Activated B cell treated with CpG ODN at 0.5 μM for 24 hours (primary cell): ENCODE results near the gene ZNF718. TPM values are rescaled to one million over a fixed set of nuclear protein-coding genes. Genes with fewer than 3 reads are reported as not detected.
A peak's percentile ranks its signal among the peaks of the same experiment; 100 is the strongest.
"Not testable (repeated sequence)": the region's sequence is repeated elsewhere in the genome, so short reads cannot be mapped to it uniquely, and the experiment has no call there.

ENCODE experiments used
- ATAC-seq: fragments of 200-7000 bp; cut with Tn5 transposase; one replicate; pipeline ENCODE4 v1.10.0; 2021; ENCODE audit warnings: low read depth, mild to moderate bottlenecking, moderate library complexity
- CTCF ChIA-PET: fragments of 350-600 bp; sonication (Branson Sonifier 250); formaldehyde crosslinking; loops from one replicate; lab custom pipeline; 2021; ENCODE audit warnings: antibody characterized with exemption; lab: Charles Lee
- POLR2A ChIA-PET: fragments of 350-600 bp; sonication (Branson Sonifier 250); formaldehyde crosslinking; loops from one replicate; lab custom pipeline; 2021; ENCODE audit warnings: antibody characterized with exemption; lab: Charles Lee
- DNase-seq: peaks from one replicate; pipeline ENCODE4 v3.0.0; 2022
- H3K27ac Mint-ChIP-seq: one replicate; pipeline ENCODE4 v1.8.0; 2020; ENCODE audit warnings: mixed read lengths
- H3K27me3 Mint-ChIP-seq: one replicate; pipeline ENCODE4 v1.8.0; 2021; ENCODE audit warnings: mixed read lengths
- H3K36me3 Mint-ChIP-seq: one replicate; pipeline ENCODE4 v1.8.0; 2021; ENCODE audit warnings: low read depth, mixed read lengths
- H3K4me1 Mint-ChIP-seq: one replicate; pipeline ENCODE4 v1.8.0; 2021; ENCODE audit warnings: mixed read lengths
- H3K4me3 Mint-ChIP-seq: one replicate; pipeline ENCODE4 v1.8.0; 2020; ENCODE audit warnings: mild to moderate bottlenecking, mixed read lengths
- H3K9me3 Mint-ChIP-seq: one replicate; pipeline ENCODE4 v1.8.0; 2020; ENCODE audit warnings: mixed read lengths
- intact Hi-C: fragments of 100-400 bp; cut with micrococcal nuclease; formaldehyde crosslinking; loops from one replicate; pipeline ENCODE4 v1.15.1; 2024
- total RNA-seq: library from RNA; stranded (reverse); gene quantifications from 2 replicates; pipeline ENCODE4 v1.2.3, GENCODE V29; 2022
- TF ChIP-seq, protein P1 (sequence below): fragments of 200-600 bp; IDR thresholded peaks from one replicate; pipeline ENCODE4 v1.8.0; 2022; ENCODE audit warnings: antibody characterized with exemption, mild to moderate bottlenecking

The ZNF718 gene
- total RNA-seq, 1 donor from 2014 or later = 10.9 TPM

DNA sequence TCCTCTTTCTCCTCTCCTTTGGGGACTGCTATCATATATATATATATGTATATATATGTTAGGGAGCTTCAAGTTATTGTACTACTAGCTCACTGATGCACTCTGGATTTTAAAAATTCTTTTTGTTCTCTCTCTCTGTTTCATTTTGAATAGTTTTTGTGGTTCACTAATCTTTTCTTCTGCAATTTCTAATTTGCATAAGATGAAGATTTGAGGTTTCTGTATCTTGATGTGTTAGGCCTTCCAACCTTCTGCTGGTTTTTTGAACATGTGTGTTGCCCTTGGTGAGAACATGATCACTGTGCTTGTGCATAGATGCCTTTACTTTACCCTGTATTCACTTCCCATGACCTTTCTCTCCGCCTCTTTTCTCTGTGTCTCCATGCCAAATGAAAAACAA is 7.8 kb upstream of the ZNF718 start:
- POLR2A ChIA-PET = interaction anchor here (1.0 kb wide), 1 partner anchor 8 kb away, joined by 7 read pairs; the partner anchor contains the start of gene ZNF718

DNA sequence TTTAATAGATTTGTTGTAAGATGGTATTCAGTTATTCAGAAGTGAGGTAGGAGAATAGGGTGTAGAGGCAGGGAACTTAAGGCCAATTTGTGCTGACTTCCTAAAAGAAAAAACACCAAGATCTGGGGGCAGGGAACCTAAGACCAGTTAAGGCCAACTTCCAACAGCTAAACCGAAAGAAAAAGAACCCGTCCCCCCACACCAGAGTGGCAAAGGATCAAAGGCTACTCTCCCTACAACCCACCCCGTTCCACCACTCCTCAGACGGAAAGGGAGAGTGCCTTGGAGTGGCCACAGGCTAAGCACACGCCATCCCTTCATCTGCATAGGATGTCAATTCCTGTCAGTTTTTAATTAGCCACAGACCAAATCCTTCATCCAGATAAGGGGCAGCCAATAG is 3.7 kb upstream of the ZNF718 start:
- intact Hi-C loops = loop anchor here (5.0 kb wide), 3 partner anchors 122 to 1462 kb away; partner anchors contain the start of gene ZNF141
- TF ChIP-seq, protein P1, sequence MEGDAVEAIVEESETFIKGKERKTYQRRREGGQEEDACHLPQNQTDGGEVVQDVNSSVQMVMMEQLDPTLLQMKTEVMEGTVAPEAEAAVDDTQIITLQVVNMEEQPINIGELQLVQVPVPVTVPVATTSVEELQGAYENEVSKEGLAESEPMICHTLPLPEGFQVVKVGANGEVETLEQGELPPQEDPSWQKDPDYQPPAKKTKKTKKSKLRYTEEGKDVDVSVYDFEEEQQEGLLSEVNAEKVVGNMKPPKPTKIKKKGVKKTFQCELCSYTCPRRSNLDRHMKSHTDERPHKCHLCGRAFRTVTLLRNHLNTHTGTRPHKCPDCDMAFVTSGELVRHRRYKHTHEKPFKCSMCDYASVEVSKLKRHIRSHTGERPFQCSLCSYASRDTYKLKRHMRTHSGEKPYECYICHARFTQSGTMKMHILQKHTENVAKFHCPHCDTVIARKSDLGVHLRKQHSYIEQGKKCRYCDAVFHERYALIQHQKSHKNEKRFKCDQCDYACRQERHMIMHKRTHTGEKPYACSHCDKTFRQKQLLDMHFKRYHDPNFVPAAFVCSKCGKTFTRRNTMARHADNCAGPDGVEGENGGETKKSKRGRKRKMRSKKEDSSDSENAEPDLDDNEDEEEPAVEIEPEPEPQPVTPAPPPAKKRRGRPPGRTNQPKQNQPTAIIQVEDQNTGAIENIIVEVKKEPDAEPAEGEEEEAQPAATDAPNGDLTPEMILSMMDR = no peak
- ATAC-seq = no peak
- no peaks in the 10 kb centered on the region for H3K27me3 Mint-ChIP-seq
- H3K4me3 Mint-ChIP-seq = no peak overlapping the region
- CTCF ChIA-PET = no interaction called here
- peaks cover 27% of the 10 kb centered on the region for H3K9me3 Mint-ChIP-seq
- H3K27ac Mint-ChIP-seq = no peak overlapping the region
- H3K36me3 Mint-ChIP-seq = peaks cover 26% of the 10 kb centered on the region
- no peak for DNase-seq
- H3K4me1 Mint-ChIP-seq = peaks cover 33% of the 10 kb centered on the region
- POLR2A ChIA-PET = no interaction called here

More for the DNA sequence above, 7.8 kb upstream of the ZNF718 start:
- TF ChIP-seq, protein P1 = no peak
- Mint-ChIP-seq H3K4me1 (peaks cover 12% of the 10 kb centered on the region), H3K4me3 (no peak overlapping the region), H3K9me3 (peaks cover 27% of the 10 kb centered on the region), H3K36me3 (peaks cover 10% of the 10 kb centered on the region), H3K27ac (no peak overlapping the region), H3K27me3 (no peaks in the 10 kb centered on the region)
- peak; percentile 25 for ATAC-seq
- no peak for DNase-seq
- intact Hi-C loops = no loop called here
- CTCF ChIA-PET = no interaction called here

GRCh38 chr4:121408-122084 is 2.8 kb upstream of the ZNF718 start:
- Mint-ChIP-seq H3K27ac (no peak overlapping the region), H3K4me3 (peak overlapping the region; percentile 28), H3K4me1 (peaks cover 37% of the 10 kb centered on the region), H3K9me3 (peaks cover 23% of the 10 kb centered on the region), H3K27me3 (no peaks in the 10 kb centered on the region), H3K36me3 (peaks cover 31% of the 10 kb centered on the region)
- no peak for DNase-seq
- TF ChIP-seq, protein P1 = no peak
- ChIA-PET CTCF (no interaction called here), POLR2A (no interaction called here)
- no peak for ATAC-seq
- intact Hi-C loops = loop anchor here (5.0 kb wide), 3 partner anchors 121 to 1461 kb away; partner anchors contain the start of gene ZNF141

DNA sequence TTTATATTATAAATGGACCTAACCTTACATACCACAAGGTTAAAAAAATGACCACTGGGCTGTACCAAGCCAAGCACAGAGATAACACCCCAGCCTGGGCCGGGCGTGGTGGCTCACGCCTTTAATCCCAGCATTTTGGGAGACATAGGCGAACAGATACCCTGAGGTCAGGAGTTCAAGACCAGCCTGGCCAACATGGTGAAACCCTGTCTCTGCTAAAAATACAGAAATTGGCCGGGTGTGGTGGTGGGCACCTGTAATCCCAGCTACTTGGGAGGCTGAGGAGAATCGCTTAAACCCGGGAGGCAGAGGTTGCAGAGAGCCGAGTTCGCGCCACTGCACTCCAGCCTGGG is 403 bp upstream of the ZNF718 start:
- DNase-seq, ATAC-seq, H3K27me3 Mint-ChIP-seq: not testable (repeated sequence)
- H3K27ac Mint-ChIP-seq = peak overlapping the region; percentile 99
- intact Hi-C loops = loop anchor here (5.0 kb wide), 3 partner anchors 118 to 1458 kb away; partner anchors contain the start of gene ZNF141
- CTCF ChIA-PET = interaction anchor here (2.6 kb wide), 1 partner anchor 118 kb away, joined by 7 read pairs; no protein-coding TSS in a partner anchor
- H3K4me3 Mint-ChIP-seq = peak overlapping the region; percentile 100
- peaks cover 19% of the 10 kb centered on the region for H3K9me3 Mint-ChIP-seq
- H3K36me3 Mint-ChIP-seq = peaks cover 32% of the 10 kb centered on the region
- H3K4me1 Mint-ChIP-seq = peaks cover 32% of the 10 kb centered on the region
- POLR2A ChIA-PET = interaction anchor here (0.6 to 1.8 kb wide), 11 partner anchors 8 to 550 kb away, joined by 3 to 12 read pairs (median 5); partner anchors contain the start of genes ATP5ME, MYL5, ZNF141 and ZNF595

DNA sequence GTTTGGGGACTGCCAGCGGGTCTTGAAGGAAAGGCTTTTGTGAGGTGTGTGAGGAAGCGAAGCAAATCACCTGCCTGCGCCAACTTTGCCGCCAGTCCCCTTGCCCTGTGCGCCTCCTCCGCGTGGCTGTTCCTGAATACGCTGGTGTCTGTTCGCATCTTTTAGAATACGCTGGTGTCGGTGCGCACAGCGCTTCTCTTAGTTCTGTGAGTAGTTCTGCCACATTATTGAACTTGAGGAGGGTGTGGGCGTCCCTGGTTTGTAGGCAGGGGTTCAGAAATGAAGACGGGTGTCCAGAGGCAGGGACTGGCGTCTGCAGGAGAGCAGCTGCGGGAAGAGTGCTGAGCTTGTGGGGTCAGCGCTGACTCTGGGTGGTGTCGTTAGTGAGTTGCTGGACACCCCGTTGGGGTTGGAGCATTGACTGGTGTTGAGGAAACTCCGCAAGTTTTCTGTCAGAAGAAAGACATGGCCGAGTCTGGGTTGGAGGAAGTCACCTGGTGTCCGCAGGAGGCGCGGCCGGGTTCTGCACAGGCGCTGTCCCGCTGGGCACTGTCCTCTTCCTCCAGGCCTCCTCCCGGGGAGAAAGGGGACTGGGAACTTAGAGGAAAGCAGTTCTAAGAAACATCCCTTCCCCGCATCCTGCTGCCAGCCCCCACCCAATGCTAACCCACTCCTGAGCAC is 930 bp downstream of the ZNF718 start:
- Mint-ChIP-seq H3K9me3 (peaks cover 16% of the 10 kb centered on the region), H3K4me3 (peak overlapping the region; percentile 100)

More for the DNA sequence above, 930 bp downstream of the ZNF718 start:
- ChIA-PET CTCF (interaction anchor here (2.6 kb wide), 1 partner anchor 117 kb away, joined by 7 read pairs; no protein-coding TSS in a partner anchor), POLR2A (interaction anchor here (0.9 to 1.8 kb wide), 6 partner anchors 11 to 549 kb away, joined by 4 to 12 read pairs (median 6); partner anchors contain the start of genes ATP5ME, MYL5 and ZNF141)
- ATAC-seq (peak; percentile 2), DNase-seq (no peak)
- intact Hi-C loops = no loop called here
- peak overlapping the region; percentile 99 for H3K27ac Mint-ChIP-seq
- peaks cover 32% of the 10 kb centered on the region for H3K4me1 Mint-ChIP-seq
- TF ChIP-seq, protein P1 = no peak
- no peaks in the 10 kb centered on the region for H3K27me3 Mint-ChIP-seq
- peaks cover 30% of the 10 kb centered on the region for H3K36me3 Mint-ChIP-seq
